Activated CD4-positive, CD25-positive, alpha-beta regulatory T cell (primary cell): ENCODE data around the gene ADPRHL1.
"Not testable (repeated sequence)": the region's sequence is repeated elsewhere in the genome, so short reads cannot be mapped to it uniquely, and the experiment has no call there.

ENCODE experiments used
- DNase-seq, 4 experiments: peaks; one replicate each; lab custom pipeline; 2025; lab: John Stamatoyannopoulos, UW

ADPRHL1 gene

GRCh38 chr13:113479179-113479578, 25.9 kb upstream of the ADPRHL1 start:
- DNase-seq = no peak

GRCh38 chr13:113477724-113478123, 24.4 kb upstream of the ADPRHL1 start:
- no peak for DNase-seq

DNA sequence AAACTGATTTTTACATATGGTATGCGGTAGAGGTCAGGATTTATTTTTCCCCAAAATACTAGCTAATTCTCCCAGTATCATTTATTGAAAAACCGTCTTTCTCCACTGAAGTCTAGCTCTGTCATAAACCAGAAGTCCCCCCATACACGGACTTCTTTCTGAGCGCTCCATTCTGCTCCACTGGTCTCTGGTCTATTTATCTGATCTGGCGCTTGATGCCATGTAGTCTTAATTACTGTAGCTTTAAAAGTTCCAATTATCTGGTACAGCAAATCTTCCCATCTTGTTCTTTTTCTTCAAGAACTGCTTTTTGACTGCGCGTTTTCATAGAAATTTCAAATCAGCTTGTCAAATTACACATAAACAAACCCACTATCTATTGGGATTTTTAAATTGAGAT, 23.5 kb upstream of the ADPRHL1 start:
- no peak for DNase-seq

DNA sequence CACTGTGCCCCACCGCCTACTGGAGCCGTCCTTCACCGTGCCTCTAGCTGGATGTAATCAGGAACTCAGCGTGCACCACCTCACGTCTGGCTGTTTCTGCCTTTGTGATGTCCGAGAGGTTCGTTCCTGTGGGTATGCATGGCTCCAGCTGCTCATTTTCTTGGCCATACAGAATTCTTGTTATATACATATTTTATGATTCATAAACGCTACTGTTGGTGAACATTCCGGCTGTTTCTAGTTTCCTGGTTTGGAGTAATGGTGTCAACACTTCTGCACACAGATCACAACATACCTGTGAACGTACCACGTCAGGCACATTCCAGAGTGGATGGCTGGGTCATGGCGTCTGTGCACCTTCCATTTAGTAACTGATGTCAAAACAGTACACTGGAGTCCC, 22.6 kb upstream of the ADPRHL1 start:
- DNase-seq = no peak

GRCh38 chr13:113475280-113475679, 22.0 kb upstream of the ADPRHL1 start:
- no peak for DNase-seq

GRCh38 chr13:113474179-113474578, 20.9 kb upstream of the ADPRHL1 start:
- no peak for DNase-seq

DNA sequence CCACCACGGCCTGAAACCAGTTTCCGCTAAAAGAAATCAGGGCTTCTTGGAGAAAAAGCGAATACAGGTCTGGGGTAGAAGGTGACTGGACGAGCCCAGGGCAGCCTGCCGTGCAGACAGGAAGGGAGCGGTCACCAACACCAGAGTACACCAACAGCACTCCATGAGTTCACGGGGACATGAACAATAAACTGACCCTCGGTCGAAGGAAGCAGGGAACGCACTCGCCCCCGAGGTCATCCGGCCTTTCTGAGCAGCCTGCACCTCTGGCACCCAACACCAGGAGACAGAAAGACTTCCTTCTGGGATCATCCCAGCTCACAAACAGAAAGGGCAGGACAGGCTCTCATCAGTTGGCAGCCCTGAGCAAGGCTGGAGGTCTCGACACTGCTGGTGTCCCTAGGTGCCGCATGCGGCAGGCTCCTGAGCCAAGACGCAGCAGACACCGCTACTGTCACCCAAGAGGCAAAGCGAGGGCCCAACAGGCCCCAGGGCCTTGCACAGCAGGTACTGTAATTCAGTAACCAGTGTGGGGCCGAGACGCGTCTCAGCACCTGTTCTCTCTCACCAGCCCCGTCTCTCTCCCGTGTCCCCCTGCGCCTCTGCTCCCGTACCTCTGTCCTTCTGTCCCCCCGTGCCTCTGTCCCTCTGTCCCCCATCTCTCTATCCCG, 19.2 kb upstream of the ADPRHL1 start:
- DNase-seq = no peak

GRCh38 chr13:113471844-113472243, 18.6 kb upstream of the ADPRHL1 start:
- DNase-seq = no peak

GRCh38 chr13:113470635-113471163, 17.4 kb upstream of the ADPRHL1 start:
- not testable (repeated sequence) for DNase-seq

DNA sequence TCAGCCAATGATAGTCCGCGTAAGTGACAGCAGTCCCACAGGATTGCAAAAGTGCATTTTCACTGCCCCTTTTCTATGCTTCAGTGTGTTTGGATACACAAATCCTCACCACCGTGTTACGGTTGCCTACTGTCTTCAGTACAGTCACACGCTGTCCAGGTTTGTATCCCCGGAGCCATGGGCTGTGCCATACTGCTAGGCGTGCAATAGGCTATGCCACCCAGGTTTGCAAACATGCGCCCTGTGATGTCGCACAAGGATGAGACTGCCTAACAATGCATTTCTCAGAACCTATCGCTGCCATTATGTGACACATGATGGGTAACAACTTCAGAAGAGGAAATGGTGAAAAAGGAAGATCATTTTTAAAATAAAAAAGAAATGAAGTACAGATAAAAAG, 16.8 kb upstream of the ADPRHL1 start:
- DNase-seq = no peak

DNA sequence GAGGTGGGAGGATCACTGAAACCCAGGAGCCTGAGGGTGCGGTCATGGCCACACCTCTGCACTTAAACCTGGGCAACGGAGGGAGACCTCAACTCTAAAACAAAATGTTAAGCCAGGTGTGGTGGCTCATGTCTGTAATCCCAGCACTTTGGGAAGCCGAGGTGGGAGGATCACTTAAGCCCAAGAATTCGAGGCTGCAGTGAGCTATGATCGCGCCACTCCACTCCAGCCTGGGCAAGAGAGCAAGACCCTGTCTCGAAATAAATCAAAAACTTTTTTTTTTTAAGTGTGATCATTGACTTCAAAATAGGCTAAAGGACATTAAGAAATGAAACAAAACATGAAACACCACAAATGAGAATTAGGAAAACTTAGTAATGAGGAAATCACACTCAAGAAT, 16.3 kb upstream of the ADPRHL1 start:
- DNase-seq = no peak

DNA sequence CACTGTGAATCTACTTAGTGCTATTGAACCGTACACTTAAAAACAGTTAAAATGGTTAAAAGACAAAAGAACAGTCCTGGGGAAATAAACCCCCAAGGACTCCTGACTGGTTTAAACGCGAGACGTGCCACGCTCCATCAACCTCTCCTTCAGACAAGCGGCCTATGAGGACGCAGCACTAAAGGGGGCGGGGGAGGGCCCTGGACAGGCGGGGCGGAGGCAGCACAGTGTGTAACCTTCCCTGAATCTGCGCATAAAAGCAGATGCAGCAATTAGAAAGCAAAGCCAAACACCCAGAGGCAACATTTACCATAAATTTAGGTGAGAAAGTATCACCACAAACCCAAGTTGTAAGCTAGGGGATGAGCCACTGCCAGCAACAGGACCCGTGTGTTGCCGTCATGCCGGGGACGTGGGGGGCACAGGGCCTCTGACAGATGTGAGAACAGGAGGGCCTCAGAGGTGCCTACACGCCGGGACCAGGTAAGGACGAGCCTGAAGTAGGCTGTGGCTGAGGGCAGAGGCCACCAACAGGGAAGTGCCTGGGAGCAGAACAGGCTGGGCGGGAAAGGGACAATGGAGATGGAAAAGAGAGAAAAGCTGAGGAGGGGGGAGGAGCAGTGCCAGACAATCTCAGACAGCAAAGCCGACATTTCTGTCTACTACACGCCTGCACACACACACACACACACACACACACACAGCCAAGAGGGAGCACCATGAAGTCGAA, 15.3 kb upstream of the ADPRHL1 start:
- no peak for DNase-seq

- DNase-seq = no peak
These were observed 14.7 kb upstream of the ADPRHL1 start for GRCh38 chr13:113468029-113468428.

DNA sequence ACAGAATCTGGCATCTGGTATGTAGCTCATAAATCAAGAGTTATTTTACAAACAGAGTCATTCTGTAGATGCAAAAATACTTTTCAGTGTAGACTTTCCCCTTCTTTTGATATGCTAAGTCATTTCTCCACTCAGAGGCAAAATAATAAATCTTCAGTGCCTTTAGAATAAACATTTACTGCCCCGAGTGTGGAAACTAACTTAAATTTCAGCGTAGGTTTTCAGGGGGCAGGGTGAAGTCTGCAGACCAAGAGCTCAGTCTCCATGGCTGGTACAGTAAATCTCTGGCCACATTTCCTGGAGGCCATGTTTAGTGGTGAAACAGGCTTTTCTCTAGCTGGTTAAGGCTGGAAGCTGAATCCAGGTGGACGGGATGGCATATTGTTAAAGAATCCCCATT, 13.1 kb upstream of the ADPRHL1 start:
- DNase-seq = no peak

DNA sequence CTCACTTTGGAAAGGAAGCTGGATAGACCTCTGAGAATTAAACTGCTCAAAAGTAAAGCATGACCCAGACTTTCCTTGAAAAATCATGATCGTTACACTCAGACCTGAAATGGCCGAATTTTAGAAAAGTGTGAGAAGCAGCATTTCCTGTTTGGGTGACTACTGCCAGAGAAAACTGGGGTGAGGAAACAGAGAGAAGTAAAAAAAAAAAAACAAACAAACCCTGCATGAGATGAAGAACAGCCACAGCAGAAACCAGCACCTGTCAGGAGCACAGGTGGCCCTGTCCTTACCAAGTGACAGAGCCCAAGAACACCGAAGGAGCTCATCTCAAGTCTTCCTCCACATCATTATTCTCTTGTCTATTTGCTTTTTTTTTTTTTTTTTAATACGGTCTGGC, 12.0 kb upstream of the ADPRHL1 start:
- no peak for DNase-seq

DNA sequence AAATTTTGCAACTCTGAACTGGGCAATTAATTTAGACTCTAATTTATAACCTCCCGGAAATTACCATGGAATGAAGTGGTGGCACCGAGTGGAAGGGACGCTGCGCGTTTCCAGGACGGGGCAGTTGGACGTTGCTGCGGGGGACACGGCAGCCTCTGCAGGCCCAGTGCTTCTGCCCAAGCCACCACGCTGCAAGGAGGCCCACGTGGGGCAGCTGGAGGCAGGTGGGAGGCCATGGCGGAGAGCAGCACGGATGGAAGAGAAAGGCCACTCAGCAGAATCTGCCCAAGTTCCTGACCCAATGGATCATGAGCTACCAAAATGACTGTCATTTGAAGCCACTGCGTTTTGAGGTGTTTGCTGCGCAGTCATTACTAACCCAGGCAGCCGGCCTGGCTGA, 11.2 kb upstream of the ADPRHL1 start:
- DNase-seq = no peak

- no peak for DNase-seq
These were observed 7.9 kb upstream of the ADPRHL1 start for GRCh38 chr13:113461022-113461751.

GRCh38 chr13:113460599-113460998, 7.3 kb upstream of the ADPRHL1 start:
- DNase-seq = no peak

- DNase-seq = no peak
These were observed 6.8 kb upstream of the ADPRHL1 start for GRCh38 chr13:113460064-113460555.

DNA sequence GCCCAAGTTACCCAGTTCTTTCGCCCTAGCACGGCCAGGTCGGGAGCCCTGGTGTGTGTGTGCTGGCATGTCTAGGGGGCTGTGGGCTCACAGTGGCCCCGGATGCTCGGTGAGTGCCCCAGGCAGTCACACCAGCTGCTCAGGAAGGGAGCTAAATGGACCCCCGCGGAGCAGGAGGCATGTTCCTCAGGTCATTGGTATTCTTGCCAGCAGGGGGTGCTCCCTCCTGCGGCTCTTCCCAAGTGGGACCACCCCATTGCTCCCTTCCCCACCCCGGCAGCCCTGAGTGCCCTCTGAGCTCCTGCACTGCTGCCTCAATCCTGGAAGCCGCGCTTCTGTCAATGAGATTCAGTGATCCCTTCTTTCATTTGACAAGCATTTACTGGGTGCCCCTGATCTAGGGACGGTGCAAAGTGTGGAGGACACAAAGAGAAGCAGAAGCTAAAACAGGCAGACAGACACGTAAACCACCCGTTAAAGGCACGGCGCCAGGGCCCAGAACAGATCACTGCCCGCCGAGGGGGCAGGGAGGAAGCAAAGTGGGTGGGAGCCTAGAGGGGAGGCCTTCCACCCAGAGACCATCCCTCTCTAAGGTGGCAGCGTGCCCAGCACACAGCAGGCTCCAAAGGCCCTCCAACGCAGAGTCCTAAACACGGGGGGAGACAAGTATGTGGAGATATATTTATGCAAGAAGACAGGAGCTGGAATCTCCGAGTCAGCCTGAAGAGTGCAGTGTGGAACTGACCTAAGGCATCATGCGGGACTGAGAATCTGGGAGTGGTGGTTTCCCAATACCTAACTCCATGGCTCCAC, 5.2 kb upstream of the ADPRHL1 start:
- DNase-seq = no peak

DNA sequence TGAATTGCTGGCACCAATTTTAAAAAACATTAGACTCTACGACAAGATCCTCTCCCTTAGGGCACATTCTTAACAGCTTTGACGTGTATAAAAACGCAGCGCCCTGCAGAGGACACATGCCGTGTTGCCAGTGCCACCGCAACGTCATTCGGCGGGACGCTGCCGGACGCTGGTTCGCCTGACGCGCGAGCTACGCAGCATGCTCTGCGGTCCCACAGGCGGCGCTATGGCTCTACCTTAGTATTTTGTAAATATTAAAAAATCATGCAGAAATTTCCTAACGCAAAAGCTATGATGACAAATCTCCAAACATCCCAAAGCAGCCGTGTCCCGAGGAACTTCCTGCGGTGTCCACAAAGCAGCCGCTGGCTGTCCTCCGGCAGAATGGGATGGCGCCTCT, 4.2 kb upstream of the ADPRHL1 start:
- no peak for DNase-seq
